ENCODE results near the gene TFAP2A. TPM values are rescaled to one million over a fixed set of nuclear protein-coding genes. Genes with fewer than 3 reads are reported as not detected.

TFAP2A gene
- total and polyA plus RNA-seq, 10 of the 15 experiments (the other 5 are each of a cell fraction or from before 2014, with no cell fraction given) = 0.05 to 0.46 (median 0.17) TPM; not detected in 4

DNA sequence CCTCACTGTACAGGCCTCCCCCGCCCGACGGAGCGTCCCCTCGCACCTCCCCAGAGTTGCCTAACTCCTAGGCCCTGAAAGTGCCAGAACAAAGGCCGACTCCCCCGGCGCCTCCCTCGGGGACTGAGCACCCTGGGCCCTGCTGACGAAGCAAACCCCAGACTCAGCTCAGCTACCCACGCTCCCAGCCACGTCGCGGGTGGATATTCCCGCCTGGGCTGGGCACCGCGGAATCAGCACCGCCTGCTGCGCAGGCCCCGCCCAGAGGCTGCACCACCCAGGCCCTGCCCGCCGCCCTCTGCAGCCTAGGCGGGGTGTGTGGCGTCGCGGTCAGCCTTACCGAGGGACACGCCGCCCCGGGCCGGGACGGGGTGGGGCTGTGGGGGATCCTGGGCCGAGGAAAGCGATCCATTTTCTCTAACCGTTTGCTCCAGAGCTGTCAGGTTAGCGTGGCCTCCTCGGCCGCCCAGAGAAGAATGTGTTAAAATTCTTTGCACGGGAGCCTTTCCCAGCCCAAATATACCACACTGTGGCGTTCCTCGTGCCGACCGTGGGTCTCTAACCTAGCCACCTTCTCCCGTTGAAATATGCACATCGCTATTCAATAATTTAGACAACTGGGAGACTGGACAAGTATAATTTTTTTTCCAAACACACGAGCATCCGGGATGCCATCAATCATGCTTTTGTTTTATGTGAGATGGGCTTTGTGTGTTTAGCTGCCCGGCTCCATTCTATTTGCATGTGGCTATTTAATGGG lies 31.4 kb downstream of the TFAP2A start:
- H3K9ac ChIP-seq (ENCODE audit: control insufficient read depth, insufficient read depth, low read length) = no peak overlapping the region
- no TSS peak for BruUV-seq (replicated peaks)

DNA sequence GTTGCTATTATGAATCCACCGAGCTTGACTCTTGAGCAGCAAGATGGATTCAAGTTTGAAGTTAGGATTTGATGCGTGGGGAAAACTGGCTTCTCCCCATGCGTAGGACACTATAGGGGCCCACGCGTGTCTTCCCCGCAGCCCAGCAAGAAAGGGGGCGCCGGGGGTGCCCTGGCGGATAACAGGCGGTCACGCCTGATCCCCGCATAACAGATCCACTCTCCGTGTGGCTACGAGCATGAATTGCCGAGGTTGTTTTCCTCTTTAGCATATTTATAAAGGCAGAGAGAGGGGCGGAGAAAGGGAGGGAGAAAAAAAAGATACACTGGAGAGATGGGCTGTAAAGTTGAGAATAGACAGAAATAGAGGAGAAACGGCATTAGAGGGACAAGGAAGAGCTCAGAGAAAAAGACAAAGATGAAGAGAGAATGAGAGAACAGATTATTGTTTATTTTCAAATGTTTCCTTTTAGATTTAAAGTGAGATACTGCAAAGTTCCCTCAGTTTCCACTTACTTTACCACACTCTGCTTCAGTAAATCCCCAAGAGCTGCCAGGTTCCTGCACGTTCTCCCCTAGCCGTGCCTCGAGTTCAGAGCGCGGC lies 32.0 kb downstream of the TFAP2A start:
- Histone ChIP-seq H3K4me3 (no peak overlapping the region), H3K4me2 (ENCODE audit: control insufficient read depth, insufficient read depth) (no peak overlapping the region), H3K4me1 (ENCODE audit: control insufficient read depth, insufficient read depth, low read length) (no peaks in the 10 kb centered on the region), H3K79me2 (ENCODE audit: control insufficient read depth, insufficient read depth, low read length) (no peaks in the 10 kb centered on the region), H4K20me1 (ENCODE audit: control insufficient read depth, insufficient read depth) (no peaks in the 10 kb centered on the region), H2AFZ (ENCODE audit: control insufficient read depth, low read depth, low read length) (no peak overlapping the region), H3K27ac (ENCODE audit: control insufficient read depth, insufficient read depth) (no peak overlapping the region), H3K36me3 (ENCODE audit: control insufficient read depth in 2 of 2, insufficient read depth in 2 of 2, low read length in 1 of 2) (no peaks in the 10 kb centered on the region), H3K9ac (ENCODE audit: control insufficient read depth, insufficient read depth, low read length) (no peak overlapping the region), H3K9me3 (replicated peaks; ENCODE audit: control insufficient read depth, insufficient read depth, low read length) (no peaks in the 10 kb centered on the region; the same call in 1 of the 3 replicates), H3K27me3 (replicated peaks in 1 of 2; ENCODE audit: control insufficient read depth in 2 of 2, insufficient read depth in 2 of 2, low read length in 1 of 2) (peaks cover 11 to 35% of the 10 kb centered on the region in 2 experiments)
- DNase-seq (ENCODE audit: low read depth, low spot score) = no peak
- ChIA-PET RAD21 (ENCODE audit: unreplicated experiment) (no interaction called here), CTCF (interaction anchor here (0.7 to 1.2 kb wide), 3 partner anchors 9 to 46 kb away, joined by 3 read pairs; no protein-coding TSS in a partner anchor), POLR2A (no interaction called here), SMC1A (ENCODE audit: uncharacterized antibody, unreplicated experiment) (no interaction called here)
- BruUV-seq (replicated peaks) = no TSS peak
- WGBS (ENCODE audit: insufficient coverage, insufficient replicate concordance, low lambda C conversion rate, missing lambda C conversion rate) = 38% methylated on average over 22 of the region's 22 CpGs
- no peak for ATAC-seq
- in situ Hi-C loops (cut with MboI) (no loop called here), intact Hi-C loops (cut with micrococcal nuclease; ENCODE audit: unreplicated experiment) (no loop called here)
- FAIRE-seq = no peak
- TF ChIP-seq, protein P1, sequence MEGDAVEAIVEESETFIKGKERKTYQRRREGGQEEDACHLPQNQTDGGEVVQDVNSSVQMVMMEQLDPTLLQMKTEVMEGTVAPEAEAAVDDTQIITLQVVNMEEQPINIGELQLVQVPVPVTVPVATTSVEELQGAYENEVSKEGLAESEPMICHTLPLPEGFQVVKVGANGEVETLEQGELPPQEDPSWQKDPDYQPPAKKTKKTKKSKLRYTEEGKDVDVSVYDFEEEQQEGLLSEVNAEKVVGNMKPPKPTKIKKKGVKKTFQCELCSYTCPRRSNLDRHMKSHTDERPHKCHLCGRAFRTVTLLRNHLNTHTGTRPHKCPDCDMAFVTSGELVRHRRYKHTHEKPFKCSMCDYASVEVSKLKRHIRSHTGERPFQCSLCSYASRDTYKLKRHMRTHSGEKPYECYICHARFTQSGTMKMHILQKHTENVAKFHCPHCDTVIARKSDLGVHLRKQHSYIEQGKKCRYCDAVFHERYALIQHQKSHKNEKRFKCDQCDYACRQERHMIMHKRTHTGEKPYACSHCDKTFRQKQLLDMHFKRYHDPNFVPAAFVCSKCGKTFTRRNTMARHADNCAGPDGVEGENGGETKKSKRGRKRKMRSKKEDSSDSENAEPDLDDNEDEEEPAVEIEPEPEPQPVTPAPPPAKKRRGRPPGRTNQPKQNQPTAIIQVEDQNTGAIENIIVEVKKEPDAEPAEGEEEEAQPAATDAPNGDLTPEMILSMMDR (IDR thresholded peaks at IDR 0.05 in 2 of 3, conservative IDR thresholded peaks at IDR 0.05 in 1 of 3; ENCODE audit: control insufficient read depth in 2 of 3, extremely low read depth in 1 of 3, insufficient read depth in 1 of 3, low read depth in 3 of 3, low read length in 3 of 3) = no peak
- TF ChIP-seq RUNX3 (IDR thresholded peaks at IDR 0.05; ENCODE audit: low read length) (no peak), PAX8 (IDR thresholded peaks at IDR 0.05) (no peak)
- TF ChIP-seq, protein P2, sequence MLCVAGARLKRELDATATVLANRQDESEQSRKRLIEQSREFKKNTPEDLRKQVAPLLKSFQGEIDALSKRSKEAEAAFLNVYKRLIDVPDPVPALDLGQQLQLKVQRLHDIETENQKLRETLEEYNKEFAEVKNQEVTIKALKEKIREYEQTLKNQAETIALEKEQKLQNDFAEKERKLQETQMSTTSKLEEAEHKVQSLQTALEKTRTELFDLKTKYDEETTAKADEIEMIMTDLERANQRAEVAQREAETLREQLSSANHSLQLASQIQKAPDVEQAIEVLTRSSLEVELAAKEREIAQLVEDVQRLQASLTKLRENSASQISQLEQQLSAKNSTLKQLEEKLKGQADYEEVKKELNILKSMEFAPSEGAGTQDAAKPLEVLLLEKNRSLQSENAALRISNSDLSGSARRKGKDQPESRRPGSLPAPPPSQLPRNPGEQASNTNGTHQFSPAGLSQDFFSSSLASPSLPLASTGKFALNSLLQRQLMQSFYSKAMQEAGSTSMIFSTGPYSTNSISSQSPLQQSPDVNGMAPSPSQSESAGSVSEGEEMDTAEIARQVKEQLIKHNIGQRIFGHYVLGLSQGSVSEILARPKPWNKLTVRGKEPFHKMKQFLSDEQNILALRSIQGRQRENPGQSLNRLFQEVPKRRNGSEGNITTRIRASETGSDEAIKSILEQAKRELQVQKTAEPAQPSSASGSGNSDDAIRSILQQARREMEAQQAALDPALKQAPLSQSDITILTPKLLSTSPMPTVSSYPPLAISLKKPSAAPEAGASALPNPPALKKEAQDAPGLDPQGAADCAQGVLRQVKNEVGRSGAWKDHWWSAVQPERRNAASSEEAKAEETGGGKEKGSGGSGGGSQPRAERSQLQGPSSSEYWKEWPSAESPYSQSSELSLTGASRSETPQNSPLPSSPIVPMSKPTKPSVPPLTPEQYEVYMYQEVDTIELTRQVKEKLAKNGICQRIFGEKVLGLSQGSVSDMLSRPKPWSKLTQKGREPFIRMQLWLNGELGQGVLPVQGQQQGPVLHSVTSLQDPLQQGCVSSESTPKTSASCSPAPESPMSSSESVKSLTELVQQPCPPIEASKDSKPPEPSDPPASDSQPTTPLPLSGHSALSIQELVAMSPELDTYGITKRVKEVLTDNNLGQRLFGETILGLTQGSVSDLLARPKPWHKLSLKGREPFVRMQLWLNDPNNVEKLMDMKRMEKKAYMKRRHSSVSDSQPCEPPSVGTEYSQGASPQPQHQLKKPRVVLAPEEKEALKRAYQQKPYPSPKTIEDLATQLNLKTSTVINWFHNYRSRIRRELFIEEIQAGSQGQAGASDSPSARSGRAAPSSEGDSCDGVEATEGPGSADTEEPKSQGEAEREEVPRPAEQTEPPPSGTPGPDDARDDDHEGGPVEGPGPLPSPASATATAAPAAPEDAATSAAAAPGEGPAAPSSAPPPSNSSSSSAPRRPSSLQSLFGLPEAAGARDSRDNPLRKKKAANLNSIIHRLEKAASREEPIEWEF (IDR thresholded peaks at IDR 0.05; ENCODE audit: insufficient replicate concordance, low read depth, low read length) = no peak

More for the DNA sequence above, 31.4 kb downstream of the TFAP2A start:
- POLR2A ChIA-PET = no interaction called here
- Histone ChIP-seq H2AFZ (ENCODE audit: control insufficient read depth, low read depth, low read length) (no peak overlapping the region), H3K27me3 (replicated peaks in 1 of 2; ENCODE audit: control insufficient read depth in 2 of 2, insufficient read depth in 2 of 2, low read length in 1 of 2) (peaks cover 11 to 35% of the 10 kb centered on the region in 2 experiments), H3K79me2 (ENCODE audit: control insufficient read depth, insufficient read depth, low read length) (no peaks in the 10 kb centered on the region), H3K9me3 (replicated peaks; ENCODE audit: control insufficient read depth, insufficient read depth, low read length) (no peaks in the 10 kb centered on the region; the same call in 1 of the 3 replicates), H3K4me2 (ENCODE audit: control insufficient read depth, insufficient read depth) (no peak overlapping the region), H3K4me1 (ENCODE audit: control insufficient read depth, insufficient read depth, low read length) (no peaks in the 10 kb centered on the region), H3K4me3 (no peak overlapping the region), H4K20me1 (ENCODE audit: control insufficient read depth, insufficient read depth) (no peaks in the 10 kb centered on the region), H3K27ac (ENCODE audit: control insufficient read depth, insufficient read depth) (no peak overlapping the region), H3K36me3 (ENCODE audit: control insufficient read depth in 2 of 2, insufficient read depth in 2 of 2, low read length in 1 of 2) (no peaks in the 10 kb centered on the region)
- intact Hi-C loops (cut with micrococcal nuclease; ENCODE audit: unreplicated experiment) (no loop called here), in situ Hi-C loops (cut with MboI) (no loop called here)
- DNase-seq (ENCODE audit: low read depth, low spot score) (no peak), FAIRE-seq (no peak), ATAC-seq (peak; percentile 56)
- CTCF ChIA-PET = interaction anchor here (1.1 kb wide), 1 partner anchor 13 kb away, joined by 3 read pairs; no protein-coding TSS in a partner anchor
- RAD21 ChIA-PET (ENCODE audit: unreplicated experiment) = no interaction called here
- TF ChIP-seq RBBP5 (conservative IDR thresholded peaks at IDR 0.05) = no peak
- TF ChIP-seq SUZ12 (IDR thresholded peaks at IDR 0.05; ENCODE audit: unreplicated experiment) = peak; percentile 72
- SMC1A ChIA-PET (ENCODE audit: uncharacterized antibody, unreplicated experiment) = interaction anchor here (1.8 kb wide), 1 partner anchor 14 kb away, joined by 3 read pairs; no protein-coding TSS in a partner anchor
- 28% methylated on average over 41 of the region's 48 CpGs for WGBS (ENCODE audit: insufficient coverage, insufficient replicate concordance, low lambda C conversion rate, missing lambda C conversion rate)
